Osteoblast (primary cell): ENCODE measurements around the gene DHRSX. TPM values are rescaled to one million over a fixed set of nuclear protein-coding genes. Genes with fewer than 3 reads are reported as not detected.
"Not testable (repeated sequence)": the region's sequence is repeated elsewhere in the genome, so short reads cannot be mapped to it uniquely, and the experiment has no call there.

Experiments used
- DNase-seq: peaks from one replicate; pipeline ENCODE4 v3.0.0; 2011; ENCODE audit warnings: low spot score, mixed read lengths; ENCODE audit not compliant: insufficient read length; ENCODE audit errors: missing footprints
- H2AFZ ChIP-seq: 2 replicates; pipeline ENCODE4 v1.6.0; 2011; ENCODE audit warnings: mild to moderate bottlenecking, low read length
- H3K27ac ChIP-seq: 2 replicates; pipeline ENCODE4 v1.5.1; 2011; ENCODE audit warnings: mild to moderate bottlenecking, low read depth, low read length, moderate library complexity
- H3K27me3 ChIP-seq: 2 replicates; pipeline ENCODE4 v1.6.0; 2012; ENCODE audit warnings: mild to moderate bottlenecking, control low read depth, inconsistent platforms, low read length, moderate library complexity; ENCODE audit not compliant: insufficient read depth
- H3K36me3 ChIP-seq: 2 replicates; pipeline ENCODE4 v1.5.1; 2011; ENCODE audit warnings: mild to moderate bottlenecking, low read length, control low read depth, moderate library complexity; ENCODE audit not compliant: insufficient read depth
- H3K4me1 ChIP-seq: 2 replicates; pipeline ENCODE4 v1.5.1; 2011; ENCODE audit warnings: mild to moderate bottlenecking, low read length, control low read depth, moderate library complexity; ENCODE audit not compliant: insufficient read depth
- H3K4me2 ChIP-seq: 2 replicates; pipeline ENCODE4 v1.6.0; 2011; ENCODE audit warnings: mild to moderate bottlenecking, low read length; ENCODE audit not compliant: insufficient read depth
- H3K4me3 ChIP-seq: fragments of 200-600 bp; sonication (generic); 3 replicates; pipeline ENCODE4 v1.5.1; 2012; ENCODE audit warnings: mild to moderate bottlenecking, low read length, inconsistent platforms; ENCODE audit not compliant: insufficient read depth
- H3K79me2 ChIP-seq: 2 replicates; pipeline ENCODE4 v1.6.0; 2012; ENCODE audit warnings: mild to moderate bottlenecking, low read length, control low read depth, inconsistent platforms; ENCODE audit not compliant: insufficient read depth
- H3K9me3 ChIP-seq: 2 replicates; pipeline ENCODE4 v1.5.1; 2011; ENCODE audit warnings: low read depth, low read length, control low read depth
- H4K20me1 ChIP-seq: 2 replicates; pipeline ENCODE4 v1.6.0; 2012; ENCODE audit warnings: mild to moderate bottlenecking, low read length, control low read depth; ENCODE audit not compliant: insufficient read depth
- CTCF ChIP-seq: IDR thresholded peaks from 2 replicates; pipeline ENCODE4 v1.5.1; 2011; ENCODE audit warnings: mild to moderate bottlenecking, low read depth, low read length, moderate library complexity; ENCODE audit errors: extremely low read depth
- total RNA-seq: library from RNA; depleted of rRNA; stranded (reverse); fragments of >200 nt; gene quantifications from 2 replicates; pipeline ENCODE4 v1.2.3, GENCODE V29; 2012

Gene DHRSX
- total RNA-seq, 1 donor, result 37.6 TPM

GRCh38 chrX:2383144-2383543 lies 117.6 kb downstream of the DHRSX start:
- no peak for DNase-seq
- no peak overlapping the region for H3K4me2 ChIP-seq
- H3K9me3 ChIP-seq, result no peaks in the 10 kb centered on the region
- H3K27me3 ChIP-seq, result no peaks in the 10 kb centered on the region
- H3K27ac ChIP-seq, result no peak overlapping the region
- no peak overlapping the region for H2AFZ ChIP-seq
- H4K20me1 ChIP-seq, result peaks cover 10% of the 10 kb centered on the region
- no peaks in the 10 kb centered on the region for H3K36me3 ChIP-seq
- H3K4me1 ChIP-seq, result peaks cover 11% of the 10 kb centered on the region
- H3K4me3 ChIP-seq, result no peak overlapping the region
- peaks cover 9% of the 10 kb centered on the region for H3K79me2 ChIP-seq
- no peak for TF ChIP-seq CTCF

- H3K36me3 ChIP-seq, H2AFZ ChIP-seq, DNase-seq, H3K27ac ChIP-seq, H3K27me3 ChIP-seq, H3K9me3 ChIP-seq, H3K4me3 ChIP-seq, H3K4me2 ChIP-seq, H3K79me2 ChIP-seq, H3K4me1 ChIP-seq: not testable (repeated sequence)
- H4K20me1 ChIP-seq, result peaks cover 10% of the 10 kb centered on the region
Measured at GRCh38 chrX:2382433-2383048, 118.2 kb downstream of the DHRSX start.

- H3K27ac ChIP-seq, result no peak overlapping the region
- H3K9me3 ChIP-seq, result no peaks in the 10 kb centered on the region
- no peaks in the 10 kb centered on the region for H3K79me2 ChIP-seq
- no peaks in the 10 kb centered on the region for H3K27me3 ChIP-seq
- H3K4me1 ChIP-seq, result no peaks in the 10 kb centered on the region
- no peaks in the 10 kb centered on the region for H3K36me3 ChIP-seq
- no peak overlapping the region for H2AFZ ChIP-seq
- H3K4me2 ChIP-seq, result no peak overlapping the region
- peaks cover 2% of the 10 kb centered on the region for H4K20me1 ChIP-seq
- no peak for DNase-seq
- H3K4me3 ChIP-seq, result no peak overlapping the region
- TF ChIP-seq CTCF, result no peak
Measured at GRCh38 chrX:2376166-2376565, 124.6 kb downstream of the DHRSX start.

- Histone ChIP-seq H3K27ac (no peak overlapping the region), H3K36me3 (no peaks in the 10 kb centered on the region), H3K4me3 (no peak overlapping the region), H3K79me2 (no peaks in the 10 kb centered on the region), H3K9me3 (no peaks in the 10 kb centered on the region), H4K20me1 (peaks cover 2% of the 10 kb centered on the region), H3K4me2 (no peak overlapping the region), H2AFZ (no peak overlapping the region), H3K27me3 (no peaks in the 10 kb centered on the region), H3K4me1 (peaks cover 3% of the 10 kb centered on the region)
- TF ChIP-seq CTCF, result no peak
- no peak for DNase-seq
Measured at GRCh38 chrX:2374086-2374485, 126.7 kb downstream of the DHRSX start.
